Hindlimb muscle (tissue), 1 donor: ENCODE measurements around the gene MKNK2. TPM values are rescaled to one million over a fixed set of nuclear protein-coding genes. Genes with fewer than 3 reads are reported as not detected.
"Not testable (repeated sequence)": the region's sequence is repeated elsewhere in the genome, so short reads cannot be mapped to it uniquely, and the experiment has no call there.

Experiments
- DNase-seq: peaks from one replicate; pipeline ENCODE4 v3.0.0-alpha.2; 2013
- polyA plus RNA-seq: library from polyadenylated mRNA; unstranded; fragments of 120-200 nt; gene quantifications from one replicate; pipeline ENCODE4 v1.2.1, GENCODE V29; 2013; ENCODE audit not compliant: insufficient read length

The MKNK2 gene
- polyA plus RNA-seq, 1 donor: 116 TPM

DNA sequence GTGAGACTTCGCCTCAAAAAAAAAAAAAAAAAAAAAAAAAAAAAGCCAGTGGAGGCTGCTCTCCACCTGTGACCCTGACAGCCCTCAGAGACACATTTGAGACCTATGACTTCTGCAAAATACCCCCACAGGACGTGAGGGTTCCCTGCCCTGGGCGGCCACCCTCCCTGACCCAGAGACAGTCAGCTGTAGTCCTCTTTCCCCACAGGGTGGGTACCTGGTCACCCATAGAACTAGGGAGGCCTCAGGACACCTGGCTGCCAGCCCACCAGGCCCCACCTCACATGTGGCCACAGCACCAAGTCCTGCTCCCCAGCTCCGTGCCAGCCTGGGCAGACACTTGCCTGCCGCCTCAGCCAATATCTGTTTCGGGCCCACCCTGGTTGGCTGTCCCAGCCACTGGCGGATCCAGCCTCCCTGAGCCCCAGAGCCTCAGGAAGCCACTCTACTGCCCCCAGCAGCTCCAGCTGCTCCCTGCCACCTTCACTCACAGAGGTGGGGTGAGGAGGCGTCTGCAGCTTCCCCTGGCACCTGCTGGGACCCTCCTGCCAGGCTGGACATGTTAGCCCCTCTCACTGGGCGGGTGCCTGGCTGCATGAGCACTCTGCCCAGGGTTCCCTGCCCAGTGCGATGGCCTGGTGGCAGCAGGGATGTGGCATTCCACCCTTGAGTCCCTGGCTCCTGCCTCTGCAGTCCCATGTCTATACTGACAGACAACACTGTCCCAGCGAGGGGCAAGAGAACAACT, 6.9 kb downstream of the MKNK2 start:
- DNase-seq: no peak

- DNase-seq: no peak
Observed at GRCh38 chr19:2043251-2043641, 7.8 kb downstream of the MKNK2 start.

- DNase-seq: no peak
Observed at GRCh38 chr19:2042485-2043250, 8.4 kb downstream of the MKNK2 start.

- peak; percentile 91 for DNase-seq
Observed at GRCh38 chr19:2041683-2042484, 9.2 kb downstream of the MKNK2 start.

GRCh38 chr19:2041433-2041682, 9.7 kb downstream of the MKNK2 start:
- no peak for DNase-seq

- no peak for DNase-seq
Observed at GRCh38 chr19:2040647-2041432, 10.2 kb downstream of the MKNK2 start.

GRCh38 chr19:2039959-2040646, 10.9 kb downstream of the MKNK2 start:
- DNase-seq: no peak

GRCh38 chr19:2039089-2039958, 11.7 kb downstream of the MKNK2 start:
- no peak for DNase-seq

DNA sequence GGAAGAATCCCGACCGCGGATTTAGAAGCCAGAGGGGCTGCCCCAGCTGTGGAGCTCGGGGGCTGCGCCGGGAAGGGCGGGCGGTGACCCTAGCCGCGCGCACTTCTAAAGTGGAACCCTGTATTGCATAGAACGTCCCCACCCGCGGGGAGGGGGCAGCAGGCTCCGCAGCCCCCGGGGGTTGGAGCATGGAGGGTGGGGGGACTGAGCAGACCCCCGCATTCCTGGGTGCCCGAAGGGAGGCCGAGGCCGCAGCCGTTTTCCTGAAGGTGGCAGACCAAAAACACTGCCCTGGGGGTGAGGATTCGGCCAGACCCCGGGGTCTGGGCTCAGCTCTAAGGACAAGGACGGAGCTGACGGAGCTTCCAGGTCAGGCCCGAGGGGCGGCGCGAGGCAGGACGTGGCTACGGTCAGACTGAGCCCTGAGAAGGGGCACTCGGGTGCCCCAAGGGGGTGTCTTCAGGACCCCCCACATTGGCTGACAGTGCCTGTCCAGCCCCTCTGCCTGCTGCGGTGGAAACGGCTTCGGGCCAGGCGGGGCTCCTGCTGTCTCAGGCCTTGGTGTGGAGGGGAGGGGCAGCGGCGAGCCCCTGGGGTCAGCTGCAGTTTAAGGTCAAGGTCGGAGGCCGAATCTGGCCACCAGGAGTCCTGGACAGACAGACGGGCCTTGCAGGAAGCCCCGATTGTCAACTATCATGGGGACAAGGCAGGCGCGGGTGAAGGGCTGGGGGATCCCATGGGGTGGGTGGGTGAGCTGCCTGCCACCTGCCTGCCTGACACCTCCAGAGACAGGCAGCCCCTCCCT, 12.6 kb downstream of the MKNK2 start:
- DNase-seq: no peak

DNA sequence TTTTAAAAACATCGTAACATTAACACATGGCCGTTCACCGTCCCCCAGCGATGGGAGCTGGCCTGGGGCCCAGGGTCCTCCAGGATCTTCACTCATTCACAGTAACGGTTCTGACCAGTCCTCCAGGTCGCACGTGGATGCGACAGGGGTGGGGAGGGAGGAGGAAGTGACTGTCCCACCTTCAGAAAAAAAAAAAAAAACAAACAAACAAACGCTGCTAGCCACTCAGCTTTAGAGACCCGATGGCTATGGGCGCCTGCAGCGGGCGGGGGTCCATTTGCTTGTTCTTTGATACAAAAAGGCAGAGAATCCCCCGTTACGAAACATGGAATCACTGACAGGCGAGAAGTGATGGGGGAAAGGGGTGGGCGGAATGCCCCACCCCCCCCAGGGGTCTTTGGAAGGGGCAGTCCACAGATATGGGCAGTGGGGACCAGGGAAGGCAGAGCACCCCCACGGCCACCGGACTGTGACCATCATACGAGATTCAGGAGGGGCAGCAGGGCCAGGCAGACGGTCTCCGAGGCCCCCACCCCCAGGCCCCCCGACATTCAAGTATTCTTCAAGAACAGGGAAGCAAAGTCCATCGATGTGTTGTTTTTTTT, 13.3 kb downstream of the MKNK2 start:
- no peak for DNase-seq

DNA sequence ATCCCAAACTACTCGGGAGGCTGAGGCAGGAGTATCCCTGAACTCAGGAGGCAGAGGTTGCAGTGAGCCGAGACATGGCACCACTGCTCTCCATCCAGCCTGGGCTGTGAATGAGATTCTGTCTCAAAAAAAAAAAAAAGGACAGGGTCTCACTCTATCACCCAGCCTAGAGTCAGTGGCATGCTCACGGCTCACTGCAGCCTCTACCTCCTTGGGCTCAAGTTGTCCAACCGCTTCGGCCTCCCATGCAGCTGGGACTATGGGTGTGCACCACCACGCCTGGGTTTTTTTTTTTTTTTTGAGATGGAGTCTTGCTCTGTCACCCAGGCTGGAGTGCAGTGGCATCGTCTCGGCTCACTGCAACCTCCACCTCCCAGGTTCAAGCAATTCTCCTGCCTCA, 14.6 kb downstream of the MKNK2 start:
- no peak for DNase-seq

DNA sequence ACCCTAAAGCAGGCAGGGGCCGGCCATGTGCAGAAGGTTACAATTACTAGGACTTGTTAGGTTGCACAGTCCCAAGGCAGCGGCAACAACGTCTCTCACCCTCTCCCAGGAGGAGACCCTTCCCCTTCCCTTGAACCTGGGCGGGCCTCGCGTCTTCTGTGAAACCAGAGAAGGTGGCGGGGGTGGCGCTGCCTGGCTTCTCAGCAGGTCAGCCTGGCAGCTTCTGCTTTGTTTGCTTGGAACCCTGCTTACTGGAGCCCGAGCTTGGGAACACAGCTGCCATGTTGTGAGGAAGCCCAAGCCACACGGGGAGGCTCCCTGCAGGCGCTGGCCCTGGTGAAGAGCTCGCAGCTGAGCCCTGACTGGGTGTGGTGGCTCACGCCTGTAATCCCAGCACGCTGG, 15.5 kb downstream of the MKNK2 start:
- DNase-seq: no peak

DNA sequence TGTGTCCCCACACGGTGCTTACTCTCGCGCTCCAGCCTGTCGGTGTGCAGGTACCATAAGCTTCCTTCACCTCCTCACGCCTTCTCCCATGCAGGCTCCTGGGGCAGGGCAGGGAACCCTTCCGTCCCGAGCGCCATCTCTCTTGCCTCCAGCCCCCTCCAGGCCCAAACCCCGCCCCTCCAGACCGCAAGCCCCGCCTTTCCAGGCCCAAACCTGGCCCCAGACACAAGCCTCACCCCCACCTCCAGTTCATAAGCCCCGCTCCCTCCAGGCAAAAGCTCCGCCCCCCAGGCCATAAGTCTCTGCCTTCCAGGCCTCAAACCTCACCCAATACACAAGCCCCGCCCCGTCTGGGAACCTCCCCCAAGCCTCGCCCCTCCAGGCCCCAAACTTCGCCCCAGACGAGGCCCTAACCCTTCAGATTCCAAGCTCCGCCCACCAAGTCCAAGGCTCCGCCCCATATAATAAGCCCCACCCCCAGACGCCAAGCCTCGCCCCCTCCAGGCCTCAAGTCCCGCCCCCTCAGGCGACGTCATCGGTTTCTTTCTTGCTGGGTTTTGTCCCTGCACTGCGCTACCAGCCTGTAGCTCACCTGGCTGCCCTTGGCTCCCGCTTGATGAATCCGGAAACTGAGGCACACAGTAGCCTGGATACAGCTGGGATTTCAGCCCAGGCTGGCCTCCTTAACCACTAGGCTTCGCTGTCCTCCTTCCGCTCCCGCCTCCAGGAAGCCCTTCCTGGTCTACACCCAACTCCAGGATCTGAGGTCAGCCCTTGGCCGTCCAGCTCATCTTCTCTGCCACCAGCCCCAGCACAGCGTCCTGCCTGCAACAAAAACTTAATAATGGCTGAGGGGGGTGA, 16.1 kb downstream of the MKNK2 start:
- no peak for DNase-seq

DNA sequence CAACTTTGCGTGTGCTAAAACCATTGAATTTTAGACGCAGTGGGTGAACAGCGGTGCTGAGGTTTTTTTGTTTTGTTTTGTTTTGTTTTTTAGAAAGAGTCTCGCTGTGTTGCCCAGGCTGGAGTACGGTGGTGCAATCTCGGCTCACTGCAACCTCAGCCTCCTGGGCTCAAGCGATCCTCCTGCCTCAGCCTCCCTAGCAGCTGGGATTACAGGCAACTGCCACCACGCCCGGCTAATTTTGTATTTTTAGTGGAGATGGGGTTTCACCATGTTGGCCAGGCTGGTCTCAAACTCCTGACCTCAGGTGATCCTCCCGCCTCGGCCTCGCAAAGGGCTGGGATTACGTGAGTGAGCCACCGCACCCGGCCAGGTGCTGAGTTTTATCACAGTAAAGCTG, 16.8 kb downstream of the MKNK2 start:
- not testable (repeated sequence) for DNase-seq

DNA sequence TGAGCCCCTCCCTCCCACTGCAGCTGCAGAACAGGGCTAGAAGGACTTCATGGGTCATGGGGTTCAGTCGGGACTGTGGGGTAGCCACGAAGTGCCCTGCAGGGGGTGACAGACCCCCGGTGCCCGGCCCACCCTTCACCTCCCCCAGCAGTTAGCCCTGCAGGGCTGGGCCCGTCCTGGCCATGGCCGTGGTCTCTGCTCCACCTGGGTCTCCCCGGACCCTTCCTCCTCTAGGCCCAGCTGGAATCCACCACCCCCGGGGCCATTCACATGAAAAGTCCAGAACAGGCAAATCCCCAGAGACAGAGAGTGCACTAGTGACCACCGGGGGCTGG, 17.3 kb downstream of the MKNK2 start:
- no peak for DNase-seq

DNA sequence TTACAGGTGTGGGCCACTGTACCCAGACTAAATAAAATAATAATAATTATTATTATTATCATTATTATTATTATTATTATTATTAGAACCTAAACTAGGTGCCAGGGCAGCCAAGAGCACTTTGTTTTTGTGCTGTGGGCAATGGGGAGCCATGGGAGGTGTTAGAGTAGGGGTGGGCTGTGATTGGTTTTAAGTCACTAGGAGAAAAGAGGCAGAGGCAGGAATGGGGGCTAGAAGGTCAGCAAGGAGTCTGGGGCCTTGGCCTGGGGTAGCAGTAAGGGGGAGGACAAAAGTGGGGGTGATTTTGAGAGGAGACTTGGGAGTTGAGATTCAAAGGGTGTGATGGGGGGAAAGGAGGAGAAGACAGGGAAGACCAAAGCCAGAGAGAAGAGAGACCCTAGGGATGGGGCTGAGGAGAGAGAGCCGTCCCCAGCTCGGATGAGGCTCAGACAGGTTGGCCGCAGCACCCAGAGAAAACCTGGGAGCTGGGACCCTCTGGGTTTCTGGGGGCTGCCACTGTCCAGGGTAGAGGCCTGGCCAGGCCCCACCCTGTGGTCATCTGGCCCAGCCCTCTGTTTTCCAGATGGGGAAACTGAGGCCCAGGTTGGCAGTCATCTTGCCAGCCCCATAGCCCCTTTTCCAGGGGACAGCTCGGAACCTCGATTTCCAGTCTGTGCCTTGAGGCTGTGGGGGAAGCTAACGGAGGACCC, 17.8 kb downstream of the MKNK2 start:
- no peak for DNase-seq

- peak; percentile 75 for DNase-seq
Observed at GRCh38 chr19:2032296-2032941, 18.6 kb downstream of the MKNK2 start.

- DNase-seq: no peak
Observed at GRCh38 chr19:2027361-2027760, 23.7 kb downstream of the MKNK2 start.
